ENCODE results near the gene SPSB3. TPM values are rescaled to one million over a fixed set of nuclear protein-coding genes. Genes with fewer than 3 reads are reported as not detected.

Gene SPSB3
- total and polyA plus RNA-seq, 8 donors: 19.2 to 223 (median 39.6) TPM

DNA sequence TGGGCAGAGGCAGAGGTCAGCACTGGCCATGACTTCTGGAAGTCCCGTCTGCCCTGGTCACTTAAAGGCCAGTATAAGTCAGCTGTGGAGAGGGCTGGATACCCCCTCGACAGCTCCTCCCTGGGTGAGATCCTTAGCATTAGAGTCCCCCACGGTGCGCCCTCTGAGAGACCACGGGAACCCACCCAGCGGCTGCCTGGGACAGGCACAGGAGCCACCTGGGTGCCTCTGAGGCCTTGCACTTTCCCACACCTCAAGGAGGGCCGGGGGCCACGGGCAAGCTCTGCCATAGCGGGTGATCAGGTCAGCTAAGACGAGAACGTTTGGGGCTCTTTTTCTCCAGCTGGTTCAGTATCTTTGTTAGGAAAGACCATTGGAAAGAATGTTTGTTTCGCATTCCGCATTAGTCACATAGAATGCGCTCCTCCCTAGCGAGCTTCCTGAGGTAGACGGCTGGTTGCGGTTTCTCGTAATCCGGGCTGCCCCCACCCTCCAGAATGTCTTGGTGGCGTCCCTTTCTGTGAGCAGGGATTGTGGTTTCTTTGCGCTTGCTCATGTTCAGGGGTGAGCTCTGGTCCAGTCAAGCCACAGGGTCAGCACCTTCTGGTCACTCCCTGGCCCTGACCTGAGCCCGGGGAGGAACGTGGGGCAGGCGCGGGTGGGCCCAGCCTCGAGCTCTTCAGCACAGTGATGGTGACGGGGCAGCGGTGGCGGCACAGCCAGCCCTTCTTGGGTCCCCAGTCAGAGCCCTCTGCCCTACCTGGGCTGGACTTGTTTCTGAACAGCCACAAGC is 36.3 kb downstream of the SPSB3 start:
- FAIRE-seq (no peak), ATAC-seq (no peak), DNase-seq (no peak)
- H3K4me1 ChIP-seq: no peaks in the 10 kb centered on the region
- peaks cover 0 to 43% (median 18%) of the 10 kb centered on the region in 3 donors for H3K36me3 ChIP-seq
- no peaks in the 10 kb centered on the region for H3K27me3 ChIP-seq
- H3K9me3 ChIP-seq: no peaks in the 10 kb centered on the region
- H3K4me3 ChIP-seq: no peak overlapping the region
- TF ChIP-seq, protein P1, sequence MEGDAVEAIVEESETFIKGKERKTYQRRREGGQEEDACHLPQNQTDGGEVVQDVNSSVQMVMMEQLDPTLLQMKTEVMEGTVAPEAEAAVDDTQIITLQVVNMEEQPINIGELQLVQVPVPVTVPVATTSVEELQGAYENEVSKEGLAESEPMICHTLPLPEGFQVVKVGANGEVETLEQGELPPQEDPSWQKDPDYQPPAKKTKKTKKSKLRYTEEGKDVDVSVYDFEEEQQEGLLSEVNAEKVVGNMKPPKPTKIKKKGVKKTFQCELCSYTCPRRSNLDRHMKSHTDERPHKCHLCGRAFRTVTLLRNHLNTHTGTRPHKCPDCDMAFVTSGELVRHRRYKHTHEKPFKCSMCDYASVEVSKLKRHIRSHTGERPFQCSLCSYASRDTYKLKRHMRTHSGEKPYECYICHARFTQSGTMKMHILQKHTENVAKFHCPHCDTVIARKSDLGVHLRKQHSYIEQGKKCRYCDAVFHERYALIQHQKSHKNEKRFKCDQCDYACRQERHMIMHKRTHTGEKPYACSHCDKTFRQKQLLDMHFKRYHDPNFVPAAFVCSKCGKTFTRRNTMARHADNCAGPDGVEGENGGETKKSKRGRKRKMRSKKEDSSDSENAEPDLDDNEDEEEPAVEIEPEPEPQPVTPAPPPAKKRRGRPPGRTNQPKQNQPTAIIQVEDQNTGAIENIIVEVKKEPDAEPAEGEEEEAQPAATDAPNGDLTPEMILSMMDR (IDR thresholded peaks at IDR 0.05): no peak
- H3K27ac ChIP-seq: no peak overlapping the region
- 92 to 95% methylated on average over 29 of the region's 29 CpGs for WGBS, 2 donors
- intact Hi-C loops (cut with DNase I): no loop called here

DNA sequence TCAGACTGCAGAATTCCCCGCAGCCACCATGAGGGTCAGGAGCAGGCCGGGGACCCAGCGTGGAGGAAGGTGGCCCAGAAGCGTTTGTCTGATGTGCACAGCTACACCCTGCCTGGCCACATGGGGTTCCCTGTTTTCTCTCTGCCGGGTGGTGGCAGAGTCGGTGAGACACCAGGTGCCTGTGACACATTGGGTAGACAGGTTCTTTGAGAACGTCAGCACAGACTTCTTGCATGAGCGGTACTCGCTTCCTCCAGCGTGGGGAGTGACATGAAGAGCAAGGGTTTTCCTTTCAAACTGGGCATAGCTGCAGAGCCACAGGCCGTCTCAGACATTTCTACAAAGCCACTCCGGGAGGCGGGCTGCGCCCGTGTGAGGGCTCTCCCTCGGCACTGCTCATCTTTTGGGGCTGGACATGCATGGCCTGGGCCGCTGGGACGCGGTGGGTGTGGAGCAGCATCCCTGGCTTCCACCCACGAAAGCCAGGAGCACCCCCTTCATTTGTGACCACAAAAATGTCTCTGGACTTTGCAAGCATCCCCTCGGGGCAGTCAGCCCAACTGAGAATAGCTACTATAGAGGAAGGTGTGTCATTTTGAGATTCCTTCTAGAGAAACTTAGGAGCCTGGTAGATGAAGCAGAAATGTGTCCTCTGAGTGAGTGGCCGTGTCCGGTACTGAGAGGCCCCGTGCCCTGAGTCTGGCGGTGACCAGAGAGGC is 37.0 kb downstream of the SPSB3 start:
- H3K36me3 ChIP-seq: peaks cover 0 to 43% (median 16%) of the 10 kb centered on the region in 3 donors
- H3K4me1 ChIP-seq: no peaks in the 10 kb centered on the region
- no peaks in the 10 kb centered on the region for H3K27me3 ChIP-seq
- no peak for FAIRE-seq
- WGBS, 2 donors: 93% methylated on average over 25 of the region's 25 CpGs
- no peaks in the 10 kb centered on the region for H3K9me3 ChIP-seq
- TF ChIP-seq, protein P1 (IDR thresholded peaks at IDR 0.05): no peak
- ATAC-seq: no peak
- H3K4me3 ChIP-seq: no peak overlapping the region
- H3K27ac ChIP-seq: no peak overlapping the region
- no peak for DNase-seq
- intact Hi-C loops (cut with DNase I): no loop called here

DNA sequence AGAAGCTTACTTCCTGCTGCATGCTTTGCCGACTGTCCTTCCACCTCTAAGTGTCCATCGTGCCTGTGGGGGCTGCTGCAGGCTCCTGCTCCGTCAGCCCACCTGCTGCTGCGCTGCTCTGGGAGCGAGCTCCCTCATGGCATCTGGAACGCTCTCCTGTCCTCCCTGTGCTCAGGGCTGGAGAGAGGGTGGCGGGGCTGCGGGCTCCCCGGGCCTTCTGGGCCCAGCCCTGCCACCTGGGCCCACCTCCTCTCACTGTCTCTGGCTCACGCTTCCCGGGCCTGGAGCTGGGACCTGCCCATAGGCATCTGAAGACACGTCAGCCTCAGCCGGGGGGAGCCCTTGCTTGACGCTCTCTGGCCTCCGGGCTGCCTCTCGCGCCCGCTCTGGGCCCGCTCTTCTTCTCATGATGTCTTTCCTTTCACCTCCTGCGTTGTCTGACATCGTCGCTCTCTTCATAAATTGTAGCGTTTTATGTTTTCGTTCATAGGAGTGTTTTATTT is 38.0 kb downstream of the SPSB3 start:
- DNase-seq (no peak), FAIRE-seq (no peak)
- H3K36me3 ChIP-seq: peaks cover 0 to 38% (median 14%) of the 10 kb centered on the region in 3 donors

DNA sequence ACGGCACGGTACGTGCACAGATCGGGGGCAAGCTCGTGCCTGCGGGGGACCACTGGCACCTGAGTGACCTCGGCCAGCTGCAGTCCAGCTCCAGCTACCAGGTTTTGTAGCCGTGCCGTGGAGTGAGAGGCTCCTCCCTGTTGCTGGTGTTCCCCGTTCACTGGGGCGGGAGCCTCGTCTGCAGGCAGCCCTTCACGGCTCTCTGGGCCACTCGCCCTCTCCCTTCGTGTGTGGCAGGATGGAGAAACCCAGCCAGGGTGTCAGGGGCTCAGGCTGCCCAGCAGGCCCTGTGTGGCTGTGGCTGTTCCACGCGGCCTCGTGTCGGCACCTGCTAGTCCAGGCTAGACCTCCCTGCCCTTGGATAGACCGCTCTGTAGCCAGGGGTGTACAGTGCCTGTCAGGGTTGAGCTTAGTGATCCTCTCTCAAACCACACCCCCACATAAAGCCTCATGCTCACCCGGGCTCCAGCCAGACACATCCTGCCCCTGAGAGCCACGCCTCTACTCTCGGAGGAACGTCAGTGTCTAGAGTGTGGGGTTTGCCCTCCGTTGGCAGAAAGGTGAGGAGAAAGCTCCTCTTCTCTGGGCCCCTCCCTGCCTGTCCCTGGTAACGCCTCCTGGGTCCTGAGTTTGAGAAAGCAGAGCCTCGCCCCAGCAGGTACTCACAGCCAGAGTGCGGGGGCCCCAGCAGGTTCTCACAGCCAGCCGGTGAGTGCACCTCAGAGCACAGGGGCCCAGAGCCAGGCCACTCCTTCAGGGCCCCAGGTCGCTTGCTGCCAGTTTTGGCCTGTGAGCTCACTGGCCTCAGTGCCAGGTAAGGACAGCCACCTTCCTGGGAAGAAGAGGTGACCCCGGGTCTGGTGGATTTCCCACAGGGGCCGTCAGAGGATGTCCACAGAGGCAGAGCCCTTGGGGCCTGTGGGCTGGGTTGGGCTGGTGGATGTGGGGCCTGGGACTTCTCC is 38.7 kb downstream of the SPSB3 start:
- DNase-seq: no peak
- peaks cover 0 to 31% (median 7%) of the 10 kb centered on the region in 3 donors for H3K36me3 ChIP-seq
- 92 to 94% methylated on average over 32 of the region's 32 CpGs for WGBS, 2 donors

More for the DNA sequence above, 38.0 kb downstream of the SPSB3 start:
- TF ChIP-seq, protein P1 (IDR thresholded peaks at IDR 0.05): no peak
- no peaks in the 10 kb centered on the region for H3K9me3 ChIP-seq
- H3K27me3 ChIP-seq: no peaks in the 10 kb centered on the region
- no peak overlapping the region for H3K27ac ChIP-seq
- 91 to 94% methylated on average over 24 of the region's 24 CpGs for WGBS, 2 donors
- H3K4me3 ChIP-seq: no peak overlapping the region
- no peak for ATAC-seq
- intact Hi-C loops (cut with DNase I): no loop called here
- H3K4me1 ChIP-seq: no peaks in the 10 kb centered on the region

More for the DNA sequence above, 38.7 kb downstream of the SPSB3 start:
- no peaks in the 10 kb centered on the region for H3K27me3 ChIP-seq
- no peak for FAIRE-seq
- TF ChIP-seq, protein P1 (IDR thresholded peaks at IDR 0.05): no peak
- no peak overlapping the region for H3K4me3 ChIP-seq
- no peak overlapping the region for H3K27ac ChIP-seq
- H3K4me1 ChIP-seq: no peaks in the 10 kb centered on the region
- no peaks in the 10 kb centered on the region for H3K9me3 ChIP-seq
- intact Hi-C loops (cut with DNase I): no loop called here
- ATAC-seq: no peak
